HG03558 (cell line): ENCODE results near the gene PF4V1.
"Not testable (repeated sequence)": the region's sequence is repeated elsewhere in the genome, so short reads cannot be mapped to it uniquely, and the experiment has no call there.

Source experiments
- ATAC-seq: cut with Tn5 transposase; IDR thresholded peaks from one replicate; pipeline ENCODE4 v1.9.1; 2021; ENCODE audit warnings: moderate number of reproducible peaks; ENCODE audit not compliant: unreplicated experiment; ENCODE audit errors: extremely low read depth

The PF4V1 gene

DNA sequence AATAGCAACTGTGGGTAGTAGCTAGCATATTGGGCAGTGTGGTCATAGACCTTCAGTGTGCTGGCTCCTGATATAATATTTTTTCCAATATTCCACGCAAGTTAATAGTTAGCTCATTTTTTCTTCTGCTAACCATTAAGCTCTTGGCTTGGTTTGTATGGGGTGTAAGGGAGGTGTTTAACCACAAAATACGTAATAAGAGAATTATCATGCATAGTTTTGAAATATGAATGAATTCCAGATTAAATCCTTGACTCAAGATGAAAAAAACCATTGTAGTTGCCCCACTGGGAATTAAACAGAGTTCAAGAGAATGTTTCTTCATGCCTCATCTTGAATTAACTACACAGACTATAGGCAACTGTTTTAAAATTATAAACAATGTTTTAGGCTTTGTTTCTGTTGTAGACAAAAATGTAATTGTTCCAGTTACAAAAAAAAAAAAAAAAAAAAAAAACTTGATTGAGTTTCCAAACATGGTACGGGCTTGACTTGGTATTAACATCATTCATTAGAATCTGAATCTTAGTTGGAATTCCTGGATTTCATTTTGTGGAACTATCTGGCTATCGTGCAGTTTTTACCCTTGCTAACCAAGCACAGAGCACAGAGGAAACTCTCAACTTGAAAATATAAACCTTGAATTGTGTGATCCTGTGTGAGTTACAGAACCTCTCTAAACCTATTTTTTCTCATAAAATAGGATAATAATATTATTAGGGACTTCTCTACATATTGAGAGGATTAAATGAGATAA is 44.5 kb downstream of the PF4V1 start:
- ATAC-seq = no peak

DNA sequence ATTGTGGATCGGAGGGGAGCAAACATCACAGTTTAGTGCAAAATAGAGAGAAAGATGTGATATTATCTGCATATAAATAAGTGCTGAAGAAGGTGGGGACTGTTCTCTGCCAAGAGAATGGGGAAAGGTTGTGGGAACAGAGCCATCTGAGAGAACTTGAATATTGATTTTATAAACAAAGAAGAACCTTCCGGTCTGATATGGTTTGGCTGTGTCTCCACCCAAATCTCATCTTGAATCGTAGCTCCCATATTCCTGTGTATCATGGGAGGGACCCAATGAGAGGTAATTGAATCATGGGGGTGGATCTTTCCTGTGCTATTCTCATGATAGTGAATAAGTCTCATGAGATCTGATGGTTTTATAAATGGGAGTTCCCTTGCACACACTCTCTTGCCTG is 46.2 kb downstream of the PF4V1 start:
- ATAC-seq = not testable (repeated sequence)

DNA sequence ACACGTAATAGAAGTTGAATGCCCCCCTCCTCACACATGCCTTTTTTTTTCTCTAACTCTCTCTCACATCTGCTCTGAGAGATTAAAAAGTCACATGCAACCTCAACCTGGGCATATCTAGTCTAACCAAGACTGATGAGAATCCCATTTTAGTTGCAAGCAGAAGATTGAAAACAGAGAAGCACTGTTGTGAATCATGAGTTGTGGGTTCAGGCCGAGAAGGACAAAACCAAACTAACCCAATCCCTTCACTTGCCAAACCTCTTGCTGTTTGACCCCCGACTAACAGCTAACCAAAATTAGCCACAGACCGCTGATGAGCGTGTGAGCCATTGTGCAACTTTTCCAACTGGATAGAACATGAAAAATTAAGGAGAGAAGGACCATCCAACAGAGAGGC is 47.9 kb downstream of the PF4V1 start:
- no peak for ATAC-seq

DNA sequence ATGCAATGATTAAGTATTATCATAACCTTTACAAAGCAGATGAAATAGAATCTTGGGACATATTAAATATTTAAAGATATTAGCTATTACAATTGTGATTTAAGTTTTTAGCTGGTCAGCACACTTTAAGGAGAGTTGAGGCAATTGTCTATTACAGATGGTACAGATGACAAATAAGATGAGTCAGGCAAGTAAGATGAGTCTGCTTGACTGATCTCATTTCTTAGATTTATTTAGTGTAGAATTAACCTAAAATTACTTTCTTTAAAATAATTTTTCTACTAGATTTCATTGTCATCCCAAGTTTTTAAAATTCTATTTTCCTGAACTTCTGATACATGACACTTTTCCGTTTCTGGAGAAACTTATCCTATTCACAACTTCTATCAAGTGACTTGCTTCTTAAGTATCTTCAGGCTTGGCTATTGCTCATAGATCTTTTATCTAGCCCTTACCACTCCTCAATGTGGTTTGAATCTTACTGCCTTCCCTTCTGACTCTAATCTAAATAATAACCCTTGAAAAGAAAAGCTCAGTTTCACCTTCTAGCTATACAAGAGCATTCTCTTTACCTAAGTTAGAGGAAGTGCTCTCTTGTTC is 49.0 kb downstream of the PF4V1 start:
- no peak for ATAC-seq

DNA sequence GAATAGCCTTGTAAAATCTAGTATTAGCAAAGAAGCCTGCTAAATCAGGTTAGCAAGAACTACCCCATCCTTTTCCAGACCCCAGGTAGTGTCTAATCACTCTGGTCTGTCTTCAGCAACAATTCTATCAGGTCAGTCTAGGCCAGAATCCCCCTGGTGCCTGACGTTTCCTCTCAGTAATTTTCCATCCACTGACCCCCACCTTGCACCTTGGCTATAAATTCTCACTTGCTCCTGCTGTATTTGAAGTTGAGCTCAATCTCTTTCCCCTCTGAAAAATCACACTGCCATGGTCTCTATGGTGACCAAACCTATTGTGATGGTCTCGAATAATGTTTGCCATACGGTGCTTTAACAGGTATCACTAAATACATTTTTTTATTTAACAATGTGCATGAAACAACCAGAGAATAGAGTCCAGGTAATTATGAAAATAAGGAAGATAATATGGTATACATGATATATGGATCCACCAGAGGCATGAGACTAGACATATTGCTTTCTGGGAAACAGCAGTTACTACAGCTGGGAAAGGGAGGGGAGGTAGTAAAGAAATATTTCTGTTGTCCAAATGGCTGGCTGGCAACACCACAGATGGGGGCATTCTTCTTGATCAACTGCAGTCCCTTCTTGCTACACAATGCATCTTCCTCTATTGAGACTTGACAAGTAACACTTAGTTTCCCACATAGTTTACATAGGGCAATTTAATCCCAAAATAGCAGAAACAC is 49.9 kb downstream of the PF4V1 start:
- ATAC-seq = no peak
